NCI-H2196 (cell line): ENCODE results near the gene JAG2.

Source experiments
- DNase-seq: peaks from one replicate; lab custom pipeline; 2025; ENCODE audit not compliant: unreplicated experiment; lab: John Stamatoyannopoulos, UW

JAG2 gene

DNA sequence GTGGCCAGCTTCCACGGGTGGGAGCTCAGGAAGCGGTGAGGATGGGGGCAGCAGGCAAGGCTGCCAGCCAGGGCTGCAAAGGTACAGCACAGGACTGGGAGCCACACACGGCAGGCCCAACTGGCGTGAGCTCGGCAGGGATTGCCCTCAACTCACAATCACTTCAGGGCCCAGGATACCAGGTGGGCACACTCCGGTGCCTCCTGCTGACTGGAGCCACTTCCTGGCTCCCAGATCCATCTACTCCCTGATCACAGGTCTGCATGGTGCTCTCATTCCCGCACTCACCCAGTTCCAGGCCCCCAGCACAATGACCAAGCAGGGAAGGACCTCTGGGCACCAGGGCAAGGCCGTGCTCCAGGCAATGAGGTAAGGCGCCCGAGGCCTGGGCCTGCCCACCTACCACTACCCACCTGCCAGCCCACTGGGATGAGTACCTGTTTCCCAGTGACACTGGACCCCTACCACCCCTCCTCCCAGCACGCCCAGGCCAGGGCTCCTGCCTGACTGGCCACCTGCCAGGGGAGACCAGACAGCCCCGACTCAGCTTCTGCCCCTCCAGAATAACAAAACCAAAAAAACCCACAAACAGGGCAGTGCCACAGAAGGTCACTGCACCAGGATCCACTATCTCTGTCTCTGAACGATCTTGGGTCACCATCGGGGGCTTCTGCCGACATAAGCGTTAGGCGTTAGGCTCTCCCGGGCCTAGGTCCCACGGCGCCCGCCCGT, 1.8 kb downstream of the JAG2 start:
- no peak for DNase-seq

DNA sequence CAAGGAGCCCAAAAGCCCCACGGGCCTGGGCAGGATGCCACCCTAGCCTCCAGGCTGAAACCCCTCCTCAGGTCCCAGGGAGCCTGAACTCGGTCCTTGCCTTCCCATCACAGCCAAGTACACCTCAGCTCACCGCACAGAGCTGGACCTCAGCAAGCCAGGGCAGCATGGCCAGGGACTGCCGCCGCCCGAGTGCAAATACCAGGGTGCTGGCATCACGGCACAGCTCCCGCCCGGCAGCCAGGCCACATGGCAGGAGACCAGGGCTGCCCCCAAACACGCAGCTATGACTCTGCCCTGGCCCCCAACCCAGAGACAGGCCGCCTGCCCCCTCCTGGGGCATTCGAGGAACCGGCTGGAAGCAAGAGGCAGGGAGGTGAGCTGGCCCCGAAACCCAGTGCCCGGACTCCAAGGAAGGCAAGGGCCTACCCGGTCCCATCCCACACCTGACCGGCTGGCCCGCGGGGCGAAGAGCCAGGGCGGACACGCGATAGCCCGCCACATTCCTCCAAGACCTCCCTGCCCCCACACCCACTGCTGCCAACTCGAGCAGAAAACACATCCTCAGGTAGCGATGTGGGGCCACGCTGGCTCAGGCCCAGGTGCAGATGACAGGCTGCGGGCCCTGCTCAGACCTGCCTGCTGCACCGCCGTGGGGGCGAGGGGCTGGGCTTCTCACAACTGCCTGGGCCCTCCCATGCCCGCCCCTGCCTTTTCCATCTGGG, 2.7 kb downstream of the JAG2 start:
- DNase-seq, result no peak

DNA sequence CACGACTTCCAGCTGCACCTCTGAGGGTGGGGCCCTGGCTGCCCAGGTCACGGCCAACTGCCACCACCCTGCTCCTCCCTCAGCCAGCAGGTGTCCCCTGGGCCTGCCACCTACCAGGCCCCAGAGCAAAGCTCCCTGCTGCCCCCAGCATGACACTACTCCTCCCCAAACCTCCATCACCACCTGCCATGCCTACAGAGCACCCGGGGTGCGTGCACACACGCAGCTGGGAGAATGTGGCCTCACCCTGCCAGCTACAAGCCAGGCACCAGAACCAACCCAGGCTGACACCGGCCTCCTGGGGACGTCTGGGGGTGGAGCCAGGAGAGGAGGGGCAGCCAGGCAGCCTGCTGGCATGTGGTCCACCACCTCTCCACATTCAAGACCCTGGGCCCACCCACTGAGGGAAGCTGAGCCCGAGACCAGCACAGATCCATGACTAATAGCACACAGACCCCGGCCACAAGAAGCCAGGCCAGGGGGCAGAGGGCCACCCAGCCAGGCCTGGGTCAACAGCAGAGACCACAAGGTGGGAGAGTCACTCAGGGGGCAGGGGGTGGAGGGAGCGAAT, 3.4 kb downstream of the JAG2 start:
- peak; percentile 62 for DNase-seq

DNA sequence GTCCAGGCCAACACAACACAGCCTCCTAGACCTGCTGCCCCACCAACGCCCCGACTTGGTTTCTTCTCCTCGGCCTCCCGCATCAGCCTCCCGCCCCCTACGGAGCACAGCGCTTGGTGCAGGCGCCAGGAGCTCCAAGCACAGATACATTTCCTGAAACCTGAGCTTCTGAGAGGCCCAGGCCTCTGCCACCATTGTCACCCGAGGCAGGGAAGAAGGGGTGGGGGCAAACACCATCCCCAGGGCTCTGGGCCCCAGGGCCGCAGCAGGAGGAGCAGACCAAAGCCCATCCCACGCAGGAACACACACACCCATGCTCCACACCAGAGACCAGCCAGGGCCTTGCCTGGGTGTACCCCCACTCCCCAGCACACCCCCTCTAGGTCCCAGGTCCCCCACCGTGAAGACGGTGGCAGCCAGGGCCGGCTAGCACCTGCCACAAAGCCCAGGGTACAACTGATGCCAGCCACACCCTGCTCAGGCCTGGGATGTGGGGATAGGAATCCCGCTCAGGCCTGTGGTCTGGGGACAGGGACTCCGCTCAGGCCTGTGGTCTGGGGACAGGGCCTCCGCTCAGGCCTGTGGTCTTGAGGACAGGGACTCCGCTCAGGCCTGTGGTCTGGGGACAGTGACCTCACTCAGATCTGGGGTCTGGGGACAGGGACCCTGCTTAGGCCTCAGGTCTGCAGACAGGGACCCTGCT, 5.4 kb downstream of the JAG2 start:
- DNase-seq, result peak; percentile 42

DNA sequence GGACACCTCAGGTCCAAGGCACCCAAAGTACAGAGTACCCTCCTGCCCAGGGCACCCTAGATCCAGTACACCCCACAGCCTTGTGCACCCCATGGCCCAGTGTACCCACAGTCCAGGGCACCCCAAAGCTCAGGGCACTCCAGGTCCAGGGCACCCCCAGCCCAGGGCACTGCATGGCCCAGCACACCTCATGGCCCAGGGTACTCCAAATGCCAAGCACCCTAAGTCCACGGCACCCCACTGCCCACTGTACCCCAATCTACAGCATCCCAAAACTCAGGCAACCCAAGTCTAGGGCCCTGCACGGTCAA, 6.0 kb downstream of the JAG2 start:
- DNase-seq, result no peak

DNA sequence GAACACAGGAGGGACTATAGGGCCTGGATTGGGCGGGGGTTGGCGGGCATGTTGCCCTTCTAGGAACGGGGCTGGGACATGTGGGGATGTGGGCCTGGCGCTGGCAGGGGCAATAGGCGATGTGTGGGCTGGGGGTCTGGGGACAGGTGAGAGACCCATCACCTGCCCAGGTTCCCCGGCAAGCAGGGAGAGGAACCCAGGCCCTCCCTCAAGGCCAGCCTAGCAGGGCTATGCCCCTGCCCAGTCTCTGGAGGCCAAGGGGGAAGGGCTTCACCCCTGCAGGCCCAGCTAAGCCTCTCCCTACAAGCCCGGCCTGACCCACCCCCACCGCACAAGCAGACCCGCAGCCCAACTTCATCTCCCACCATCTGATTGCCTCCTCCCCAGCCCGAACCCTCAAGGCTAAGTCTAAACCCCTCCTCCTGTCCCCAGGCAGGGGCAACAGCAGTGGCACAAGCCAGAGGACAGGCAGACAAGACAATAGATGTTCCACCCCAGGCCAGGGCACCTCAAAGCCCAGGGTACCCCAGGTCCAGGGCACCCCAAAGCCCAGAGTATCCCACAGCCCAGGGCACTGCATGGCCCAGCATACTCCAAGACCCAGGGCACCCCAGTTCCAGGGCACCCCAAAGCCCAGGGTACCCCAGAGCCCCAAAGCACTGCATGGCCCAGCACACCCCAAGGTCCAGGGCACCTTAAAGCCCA, 6.5 kb downstream of the JAG2 start:
- no peak for DNase-seq

DNA sequence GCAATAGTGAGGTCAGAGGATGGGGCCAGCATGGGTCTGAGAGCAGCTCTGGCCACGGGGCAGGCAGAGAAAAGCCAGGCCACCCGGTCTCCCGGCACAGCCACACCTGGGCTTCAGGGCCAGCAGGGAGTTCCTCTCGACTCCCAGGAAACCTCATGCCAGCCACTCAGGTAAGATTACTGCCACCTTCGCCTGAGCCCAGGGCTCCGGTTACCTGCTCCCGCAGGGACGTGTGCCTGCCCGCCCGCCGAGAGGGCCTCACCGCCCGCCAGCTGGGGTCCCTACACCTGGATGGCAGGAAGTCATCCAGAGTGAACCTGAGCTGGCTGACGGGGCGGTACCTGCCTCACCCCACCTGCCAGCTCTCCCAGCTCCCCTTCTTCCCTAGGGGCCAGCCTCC, 7.3 kb downstream of the JAG2 start:
- DNase-seq, result peak; percentile 57

DNA sequence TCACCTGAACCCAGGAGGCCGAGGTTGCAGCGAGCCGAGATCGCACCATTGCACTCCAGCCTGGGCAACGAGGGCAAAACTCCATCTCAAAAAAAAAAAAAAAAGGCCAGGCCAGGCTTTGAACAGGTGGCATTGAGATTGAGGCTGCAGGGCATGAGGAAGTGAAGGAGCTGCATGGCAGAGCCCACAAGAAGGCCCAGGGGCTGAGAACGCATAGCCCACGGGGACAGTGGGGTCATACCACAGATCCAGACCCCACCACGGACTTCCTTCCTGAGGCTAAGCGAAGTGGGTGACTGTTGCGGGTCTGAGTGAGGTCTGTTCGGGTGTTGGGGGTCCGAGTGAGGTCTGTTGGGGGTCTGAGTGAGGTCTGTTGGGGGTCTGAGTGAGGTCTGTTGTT, 7.8 kb downstream of the JAG2 start:
- DNase-seq, result no peak

DNA sequence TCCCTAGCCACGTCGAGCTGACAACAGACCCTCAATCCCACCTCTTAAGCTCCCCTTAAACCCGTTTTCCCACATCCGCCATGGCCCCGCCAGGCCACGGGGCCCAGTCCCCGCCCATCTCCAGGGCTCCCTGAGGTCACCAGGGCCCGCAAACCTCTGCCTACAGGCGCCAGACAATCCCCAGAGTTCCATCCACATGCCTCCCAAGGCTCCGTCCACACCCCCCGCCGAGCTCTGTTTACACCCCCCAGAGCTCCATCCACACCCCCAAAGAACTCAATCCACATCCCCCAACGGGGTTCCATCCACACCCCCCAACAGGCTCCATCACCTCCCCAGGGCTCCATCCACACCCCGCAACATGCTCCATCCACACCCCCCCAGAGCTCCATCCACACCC, 9.2 kb downstream of the JAG2 start:
- DNase-seq, result no peak

DNA sequence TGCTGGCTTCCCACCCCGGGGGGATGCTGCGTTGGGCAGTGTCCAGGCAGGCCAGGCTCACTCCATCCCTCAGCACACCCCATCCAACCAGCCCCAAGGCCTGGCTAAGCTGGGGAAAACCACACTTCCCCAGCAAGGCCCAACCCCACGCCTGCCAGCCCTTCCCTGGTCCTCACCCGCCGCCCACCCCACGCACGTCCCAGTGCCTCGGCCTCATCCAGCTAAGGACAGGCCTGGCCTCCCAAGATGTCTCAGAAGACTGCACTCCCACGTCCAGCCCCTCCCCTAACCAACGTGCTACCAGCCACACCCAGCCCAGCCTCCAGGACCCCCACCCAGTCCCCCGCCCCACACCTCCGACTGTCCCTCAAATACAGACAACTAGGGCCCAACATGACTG, 9.8 kb downstream of the JAG2 start:
- DNase-seq, result no peak

DNA sequence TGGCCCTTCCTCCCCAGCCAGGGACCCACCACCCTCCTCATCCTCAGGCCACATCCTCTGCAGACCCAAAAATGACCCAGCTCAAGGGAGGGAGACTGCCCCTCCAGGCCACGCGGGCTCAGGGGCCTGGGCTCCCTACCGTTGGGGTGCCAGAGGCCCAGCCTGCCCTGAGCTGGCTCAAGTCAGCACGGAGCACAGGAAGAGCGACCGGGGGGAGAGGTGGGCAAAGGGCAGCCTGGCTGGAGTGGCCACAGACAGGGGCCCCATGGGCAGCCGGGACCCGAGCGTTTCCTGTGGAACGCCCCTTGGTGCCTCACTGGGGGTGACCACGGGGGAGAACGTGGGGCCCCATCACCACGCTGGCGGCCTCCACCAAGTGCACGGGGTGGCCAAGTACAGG, 10.7 kb downstream of the JAG2 start:
- DNase-seq, result no peak

DNA sequence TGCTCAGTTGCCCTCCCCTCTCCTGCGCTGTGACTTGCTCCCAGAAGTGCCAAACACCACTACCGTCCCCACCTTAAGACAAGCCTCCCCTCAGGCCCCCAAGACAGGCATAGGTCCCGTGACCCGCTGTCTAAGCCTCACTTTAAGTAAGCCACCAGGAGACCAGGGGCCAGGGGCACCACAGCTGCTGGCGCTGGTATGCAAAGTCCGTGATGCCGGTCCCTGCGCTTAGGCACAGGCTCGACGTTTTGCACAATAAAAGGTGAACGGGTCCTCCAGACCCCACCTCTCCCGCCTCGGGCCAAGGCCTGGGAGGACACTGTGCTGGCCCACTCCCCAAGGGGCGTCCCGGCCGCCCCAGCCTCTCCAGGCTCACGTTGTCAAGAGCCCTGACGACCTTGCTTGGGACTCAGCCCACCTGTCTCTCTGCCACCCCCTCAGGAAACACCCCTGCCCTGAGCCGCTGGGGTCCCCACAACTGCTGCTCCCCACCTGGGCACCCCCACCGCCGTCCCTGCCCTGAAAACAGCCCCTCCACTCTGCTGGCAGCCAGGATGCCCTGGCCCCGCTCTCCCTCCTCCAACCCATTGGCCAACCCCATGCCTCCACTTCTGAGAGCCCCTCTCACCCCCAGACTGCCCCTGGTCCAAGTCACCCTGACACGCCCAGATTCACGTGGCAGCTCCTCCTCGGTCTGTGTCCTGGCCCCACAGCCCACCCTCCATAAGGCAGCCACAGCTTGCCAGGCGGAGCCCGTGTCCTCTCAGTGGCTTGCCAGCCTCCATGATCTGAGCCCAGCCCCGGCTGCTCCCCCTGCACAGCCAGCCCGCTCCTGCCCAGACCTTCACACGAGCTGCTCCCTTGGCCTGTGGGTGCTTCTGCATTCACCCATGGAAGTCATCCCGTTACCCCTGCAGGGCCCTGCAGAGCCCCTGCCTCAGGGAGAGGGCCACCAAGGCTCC, 11.9 kb downstream of the JAG2 start:
- DNase-seq, result no peak

DNA sequence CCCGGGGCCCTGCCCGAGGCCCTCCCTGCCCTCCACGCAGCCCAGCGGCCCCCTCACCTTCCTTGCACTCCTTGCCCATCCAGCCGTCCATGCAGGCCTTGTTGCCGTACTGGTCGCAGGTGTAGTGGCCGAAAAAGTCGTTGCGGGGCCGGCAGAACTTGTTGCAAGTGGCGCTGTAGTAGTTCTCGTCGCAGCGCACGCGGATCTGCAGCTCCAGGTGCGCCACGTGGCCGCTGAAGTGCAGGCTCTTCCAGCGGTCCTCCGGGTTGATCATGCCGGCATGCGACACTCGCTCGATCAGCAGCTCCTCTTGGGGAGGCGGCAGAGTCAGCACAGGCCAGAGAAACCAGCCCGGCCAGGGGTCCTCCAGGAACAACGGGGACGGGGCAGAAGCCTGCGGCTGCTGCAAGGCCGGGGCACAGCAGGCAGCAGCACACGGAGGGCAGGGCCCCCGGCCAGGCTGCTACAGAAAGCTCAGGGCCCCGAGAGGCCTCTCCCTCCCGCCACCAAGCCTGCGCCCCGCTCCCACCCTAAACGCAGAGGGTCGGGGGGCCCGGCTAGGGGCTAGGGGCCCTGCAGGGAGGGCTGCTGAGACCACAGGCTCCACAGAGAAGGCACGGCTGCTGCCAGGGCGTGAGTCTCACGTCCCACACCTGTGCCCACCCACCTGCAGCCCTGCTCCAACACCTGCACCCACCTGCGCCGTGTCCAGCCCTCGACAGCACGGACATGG, 12.7 kb downstream of the JAG2 start:
- DNase-seq, result no peak

DNA sequence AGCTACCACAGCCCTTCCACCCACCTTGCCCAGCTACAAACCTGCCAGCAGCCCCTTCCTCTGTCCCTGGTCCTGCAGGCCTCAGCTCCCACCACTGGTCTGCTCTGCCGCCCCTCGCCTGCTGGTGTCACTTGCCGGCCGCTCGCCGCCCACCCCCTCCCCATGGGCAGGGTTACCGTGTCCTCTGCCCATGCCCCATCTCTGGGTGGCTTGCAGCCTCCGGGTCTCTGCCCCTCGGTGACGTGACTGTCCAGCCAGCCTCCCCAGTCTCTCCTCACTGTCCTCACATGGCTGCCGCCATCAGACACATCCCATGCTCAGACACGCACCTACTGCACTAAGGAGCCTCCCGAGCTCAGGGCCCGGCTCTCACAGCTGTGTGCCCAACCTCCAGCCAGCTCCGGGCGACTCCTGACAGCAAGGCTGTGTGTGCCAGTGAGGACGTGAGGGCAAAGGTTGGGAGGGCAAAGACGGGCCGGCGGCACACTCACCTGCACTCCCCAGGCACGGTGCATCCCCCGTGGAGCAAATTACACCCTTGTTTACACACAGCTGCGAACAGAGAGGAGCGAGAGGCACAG, 13.4 kb downstream of the JAG2 start:
- no peak for DNase-seq

DNA sequence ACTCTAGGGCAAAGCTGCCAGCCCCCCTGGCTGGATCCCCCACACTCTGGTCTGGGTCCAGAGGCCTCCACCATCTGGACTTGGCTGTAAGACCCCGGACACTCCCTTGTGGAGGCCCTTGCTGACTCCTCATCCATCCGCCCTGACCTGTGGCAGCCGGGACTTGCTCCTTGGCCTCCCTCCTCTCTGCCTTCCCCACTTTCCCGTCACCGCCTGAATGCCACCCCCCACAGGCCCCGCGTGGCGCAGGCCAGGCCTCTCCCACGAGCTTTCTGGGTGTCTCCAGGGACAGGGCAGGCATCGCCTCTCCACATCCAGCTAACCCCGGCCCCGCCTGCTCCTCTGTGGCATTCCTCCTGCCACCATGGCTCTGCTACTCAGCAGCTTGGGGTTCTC, 14.1 kb downstream of the JAG2 start:
- no peak for DNase-seq

DNA sequence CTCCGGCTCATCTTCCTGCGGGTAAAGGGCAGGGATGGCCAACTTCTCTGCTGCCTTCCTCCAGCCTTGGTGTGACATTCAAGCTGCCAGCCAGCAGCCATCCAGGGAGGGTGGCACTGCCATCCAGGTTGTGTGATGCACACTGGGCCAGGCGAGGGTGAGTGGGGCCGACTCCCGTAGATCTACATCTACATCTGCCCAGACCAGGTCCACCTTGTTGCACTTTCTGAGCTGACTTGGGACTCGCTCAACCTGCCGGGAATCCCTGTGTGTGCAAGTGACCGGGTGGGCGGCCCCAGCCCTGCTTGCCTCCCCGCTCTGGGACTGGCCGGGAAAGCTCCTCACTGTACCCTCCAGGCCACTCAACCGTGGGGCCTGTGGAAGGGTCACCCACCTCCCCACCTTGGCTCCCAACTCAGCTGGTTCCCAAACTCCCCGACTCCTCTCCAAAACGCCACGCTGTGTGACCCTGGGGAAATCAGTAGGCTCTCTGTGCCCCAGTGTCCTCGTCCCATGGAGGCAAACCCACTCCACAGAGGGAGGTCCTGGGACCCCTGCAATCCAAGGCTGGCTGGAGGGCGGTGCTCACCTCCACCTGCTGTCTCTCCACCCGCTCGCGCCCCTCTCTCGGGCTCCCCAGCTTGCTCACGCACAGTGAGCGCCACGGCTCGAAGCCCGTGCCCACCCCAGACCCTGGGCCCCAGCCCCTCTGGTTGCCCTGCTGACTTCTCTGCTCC, 14.7 kb downstream of the JAG2 start:
- no peak for DNase-seq

DNA sequence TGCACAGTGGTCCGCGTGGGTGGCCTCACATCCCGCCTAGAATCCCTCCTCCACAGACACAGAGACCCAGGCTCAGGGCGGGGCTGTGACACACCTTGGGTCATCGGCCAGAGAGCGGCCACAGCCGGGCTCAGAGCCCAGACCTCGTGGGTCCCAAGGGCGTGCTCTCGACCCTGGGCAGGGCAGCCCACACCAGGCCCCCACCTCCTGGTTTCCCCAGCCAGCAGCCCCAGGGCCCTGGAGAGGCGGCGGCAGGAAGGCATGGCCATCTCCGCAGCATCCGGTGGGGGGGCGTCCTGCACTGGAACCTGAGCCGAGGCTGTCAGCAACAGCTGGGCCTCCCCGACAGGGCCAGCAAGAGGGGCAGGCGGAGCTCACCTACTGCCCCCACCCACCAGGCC, 15.2 kb downstream of the JAG2 start:
- no peak for DNase-seq

DNA sequence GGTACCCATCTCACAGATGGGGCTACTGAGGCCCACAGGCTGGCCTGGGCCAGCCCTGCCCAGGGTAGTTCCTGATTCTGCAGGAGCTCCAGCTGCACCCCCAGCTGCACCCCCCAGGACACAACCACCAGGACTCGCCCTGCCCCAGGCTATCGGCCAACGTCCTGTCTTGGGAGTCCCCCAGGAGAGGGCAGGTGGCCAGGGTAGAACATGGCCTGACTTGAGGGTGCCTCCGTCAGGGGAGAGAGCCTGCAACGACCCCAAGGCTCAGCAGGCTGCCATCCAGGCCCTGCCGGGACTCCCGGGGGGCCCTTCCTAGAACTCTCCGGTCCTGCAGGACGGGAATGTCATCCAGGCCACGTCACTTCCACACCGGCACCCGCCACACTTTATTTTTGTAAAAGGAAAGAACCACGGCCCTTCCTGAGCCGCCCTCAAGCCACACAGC, 15.8 kb downstream of the JAG2 start:
- no peak for DNase-seq
